Activated naive CD4-positive, alpha-beta T cell treated with anti-CD3 and anti-CD28 coated beads, Interleukin-2, amount 50 U/mL, for 24 hours (primary cell): Measurements from ENCODE around the gene CRIM1.
A peak's percentile ranks its signal among the peaks of the same experiment; 100 is the strongest.

ENCODE experiments used
- H3K27ac Mint-ChIP-seq: one replicate; pipeline ENCODE4 v1.8.0; 2021; ENCODE audit warnings: mild to moderate bottlenecking, mixed read lengths
- H3K27me3 Mint-ChIP-seq: one replicate; pipeline ENCODE4 v1.8.0; 2021; ENCODE audit warnings: mixed read lengths
- H3K36me3 Mint-ChIP-seq: one replicate; pipeline ENCODE4 v1.8.0; 2021; ENCODE audit warnings: mixed read lengths
- H3K4me1 Mint-ChIP-seq: one replicate; pipeline ENCODE4 v1.8.0; 2021; ENCODE audit warnings: mixed read lengths
- H3K4me3 Mint-ChIP-seq: one replicate; pipeline ENCODE4 v1.8.0; 2021; ENCODE audit warnings: mild to moderate bottlenecking, mixed read lengths
- H3K9me3 Mint-ChIP-seq: one replicate; pipeline ENCODE4 v1.8.0; 2021; ENCODE audit warnings: mixed read lengths

CRIM1 gene

GRCh38 chr2:36338124-36338826 lies 17.3 kb upstream of the CRIM1 start:
- Mint-ChIP-seq H3K4me1 (peaks cover 6% of the 10 kb centered on the region), H3K4me3 (no peak overlapping the region), H3K9me3 (no peaks in the 10 kb centered on the region)

GRCh38 chr2:36338827-36339145 lies 16.8 kb upstream of the CRIM1 start:
- Mint-ChIP-seq H3K9me3 (no peaks in the 10 kb centered on the region), H3K36me3 (no peaks in the 10 kb centered on the region), H3K27ac (no peak overlapping the region), H3K4me3 (no peak overlapping the region), H3K4me1 (peaks cover 1% of the 10 kb centered on the region), H3K27me3 (peaks cover 2% of the 10 kb centered on the region)

More at GRCh38 chr2:36338124-36338826, 17.3 kb upstream of the CRIM1 start:
- no peaks in the 10 kb centered on the region for H3K36me3 Mint-ChIP-seq
- no peak overlapping the region for H3K27ac Mint-ChIP-seq
- peaks cover 2% of the 10 kb centered on the region for H3K27me3 Mint-ChIP-seq

- Mint-ChIP-seq H3K4me1 (no peaks in the 10 kb centered on the region), H3K4me3 (no peak overlapping the region), H3K27ac (no peak overlapping the region), H3K9me3 (no peaks in the 10 kb centered on the region), H3K36me3 (no peaks in the 10 kb centered on the region), H3K27me3 (peaks cover 2% of the 10 kb centered on the region)
Measured at GRCh38 chr2:36339607-36340218, 15.9 kb upstream of the CRIM1 start.

GRCh38 chr2:36343606-36344005 lies 12.0 kb upstream of the CRIM1 start:
- Mint-ChIP-seq H3K27ac (no peak overlapping the region), H3K4me1 (no peaks in the 10 kb centered on the region), H3K9me3 (no peaks in the 10 kb centered on the region), H3K27me3 (peaks cover 1% of the 10 kb centered on the region), H3K36me3 (no peaks in the 10 kb centered on the region), H3K4me3 (no peak overlapping the region)

GRCh38 chr2:36348721-36349120 lies 6.9 kb upstream of the CRIM1 start:
- peaks cover 1% of the 10 kb centered on the region for H3K27me3 Mint-ChIP-seq
- H3K4me3 Mint-ChIP-seq: no peak overlapping the region
- no peaks in the 10 kb centered on the region for H3K9me3 Mint-ChIP-seq
- no peaks in the 10 kb centered on the region for H3K36me3 Mint-ChIP-seq
- peaks cover 12% of the 10 kb centered on the region for H3K4me1 Mint-ChIP-seq
- no peak overlapping the region for H3K27ac Mint-ChIP-seq

GRCh38 chr2:36351291-36351690 lies 4.3 kb upstream of the CRIM1 start:
- no peaks in the 10 kb centered on the region for H3K36me3 Mint-ChIP-seq
- peaks cover 21% of the 10 kb centered on the region for H3K4me1 Mint-ChIP-seq
- no peak overlapping the region for H3K27ac Mint-ChIP-seq
- peaks cover 3% of the 10 kb centered on the region for H3K27me3 Mint-ChIP-seq
- no peak overlapping the region for H3K4me3 Mint-ChIP-seq
- H3K9me3 Mint-ChIP-seq: no peaks in the 10 kb centered on the region

- Mint-ChIP-seq H3K27ac (no peak overlapping the region), H3K4me1 (peaks cover 22% of the 10 kb centered on the region), H3K36me3 (no peaks in the 10 kb centered on the region), H3K4me3 (no peak overlapping the region), H3K27me3 (peaks cover 3% of the 10 kb centered on the region), H3K9me3 (no peaks in the 10 kb centered on the region)
Measured at GRCh38 chr2:36351736-36352349, 3.7 kb upstream of the CRIM1 start.

GRCh38 chr2:36352701-36353100 lies 2.9 kb upstream of the CRIM1 start:
- Mint-ChIP-seq H3K27me3 (peaks cover 6% of the 10 kb centered on the region), H3K4me3 (no peak overlapping the region), H3K4me1 (peaks cover 30% of the 10 kb centered on the region), H3K9me3 (no peaks in the 10 kb centered on the region), H3K36me3 (no peaks in the 10 kb centered on the region), H3K27ac (no peak overlapping the region)

GRCh38 chr2:36354811-36355150 lies 797 bp upstream of the CRIM1 start:
- Mint-ChIP-seq H3K27ac (no peak overlapping the region), H3K4me3 (peak overlapping the region; percentile 80), H3K36me3 (no peaks in the 10 kb centered on the region), H3K4me1 (peaks cover 47% of the 10 kb centered on the region), H3K9me3 (no peaks in the 10 kb centered on the region), H3K27me3 (peaks cover 21% of the 10 kb centered on the region)

- Mint-ChIP-seq H3K4me1 (peaks cover 47% of the 10 kb centered on the region), H3K27me3 (peaks cover 25% of the 10 kb centered on the region), H3K36me3 (no peaks in the 10 kb centered on the region), H3K9me3 (no peaks in the 10 kb centered on the region), H3K4me3 (peak overlapping the region; percentile 70), H3K27ac (no peak overlapping the region)
Measured at GRCh38 chr2:36355890-36356297, 316 bp downstream of the CRIM1 start.

- H3K9me3 Mint-ChIP-seq: no peaks in the 10 kb centered on the region
- no peaks in the 10 kb centered on the region for H3K36me3 Mint-ChIP-seq
- H3K4me3 Mint-ChIP-seq: peak overlapping the region; percentile 95
- H3K4me1 Mint-ChIP-seq: peaks cover 47% of the 10 kb centered on the region
- no peak overlapping the region for H3K27ac Mint-ChIP-seq
- peaks cover 27% of the 10 kb centered on the region for H3K27me3 Mint-ChIP-seq
Measured at GRCh38 chr2:36356298-36356989, 866 bp downstream of the CRIM1 start.

GRCh38 chr2:36356990-36357846 lies 1.6 kb downstream of the CRIM1 start:
- Mint-ChIP-seq H3K27me3 (peaks cover 28% of the 10 kb centered on the region), H3K4me3 (peak overlapping the region; percentile 95), H3K27ac (peak overlapping the region; percentile 81), H3K4me1 (peaks cover 46% of the 10 kb centered on the region), H3K9me3 (no peaks in the 10 kb centered on the region), H3K36me3 (no peaks in the 10 kb centered on the region)

- Mint-ChIP-seq H3K4me1 (peaks cover 38% of the 10 kb centered on the region), H3K27ac (peak overlapping the region; percentile 24), H3K36me3 (no peaks in the 10 kb centered on the region), H3K27me3 (peaks cover 30% of the 10 kb centered on the region), H3K9me3 (no peaks in the 10 kb centered on the region), H3K4me3 (peak overlapping the region; percentile 95)
Measured at GRCh38 chr2:36357847-36358659, 2.5 kb downstream of the CRIM1 start.

GRCh38 chr2:36359067-36359466 lies 3.5 kb downstream of the CRIM1 start:
- Mint-ChIP-seq H3K4me1 (peaks cover 33% of the 10 kb centered on the region), H3K27ac (no peak overlapping the region), H3K4me3 (peak overlapping the region; percentile 68), H3K36me3 (no peaks in the 10 kb centered on the region), H3K27me3 (peaks cover 30% of the 10 kb centered on the region), H3K9me3 (no peaks in the 10 kb centered on the region)

GRCh38 chr2:36360063-36360462 lies 4.5 kb downstream of the CRIM1 start:
- no peaks in the 10 kb centered on the region for H3K36me3 Mint-ChIP-seq
- peaks cover 26% of the 10 kb centered on the region for H3K4me1 Mint-ChIP-seq
- H3K27ac Mint-ChIP-seq: no peak overlapping the region
- no peak overlapping the region for H3K4me3 Mint-ChIP-seq
- peaks cover 29% of the 10 kb centered on the region for H3K27me3 Mint-ChIP-seq
- no peaks in the 10 kb centered on the region for H3K9me3 Mint-ChIP-seq
